ENCODE measurements around the gene NSMF.

The NSMF gene

DNA sequence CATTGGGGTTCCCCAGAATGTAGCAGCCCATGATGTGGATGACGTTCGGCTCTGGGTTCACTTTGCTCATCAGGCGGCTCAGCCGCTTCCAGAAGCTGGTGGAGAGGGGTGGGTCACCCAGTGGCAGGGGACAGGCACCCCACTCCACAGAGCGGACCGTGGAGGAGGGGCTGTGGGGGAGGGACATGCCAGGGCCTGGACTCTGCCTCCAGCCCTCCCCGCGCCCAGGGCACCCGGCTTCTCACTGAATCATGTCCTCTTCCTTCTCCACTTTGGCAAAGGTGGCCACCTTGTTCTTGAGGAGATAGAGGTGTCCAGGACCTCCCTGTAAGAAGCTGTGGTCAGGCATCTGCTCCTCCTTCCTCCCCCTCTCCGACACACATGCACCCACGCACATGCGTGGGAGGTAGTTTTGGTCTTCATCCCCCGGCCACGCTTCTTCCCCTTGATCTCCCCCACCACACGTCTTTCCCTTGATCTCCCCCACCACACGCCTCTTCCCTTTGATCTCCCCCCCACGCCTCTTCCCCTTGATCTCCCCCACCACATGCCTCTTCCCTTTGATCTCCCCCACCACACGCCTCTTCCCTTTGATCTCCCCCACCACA is 9.1 kb downstream of the NSMF start:
- H3K4me3 Mint-ChIP-seq, result no peak overlapping the region
- peak; percentile 1 for DNase-seq
- H3K4me1 Mint-ChIP-seq, result peaks cover 19% of the 10 kb centered on the region
- no peak overlapping the region for H3K27ac Mint-ChIP-seq
- TF ChIP-seq, protein P1, sequence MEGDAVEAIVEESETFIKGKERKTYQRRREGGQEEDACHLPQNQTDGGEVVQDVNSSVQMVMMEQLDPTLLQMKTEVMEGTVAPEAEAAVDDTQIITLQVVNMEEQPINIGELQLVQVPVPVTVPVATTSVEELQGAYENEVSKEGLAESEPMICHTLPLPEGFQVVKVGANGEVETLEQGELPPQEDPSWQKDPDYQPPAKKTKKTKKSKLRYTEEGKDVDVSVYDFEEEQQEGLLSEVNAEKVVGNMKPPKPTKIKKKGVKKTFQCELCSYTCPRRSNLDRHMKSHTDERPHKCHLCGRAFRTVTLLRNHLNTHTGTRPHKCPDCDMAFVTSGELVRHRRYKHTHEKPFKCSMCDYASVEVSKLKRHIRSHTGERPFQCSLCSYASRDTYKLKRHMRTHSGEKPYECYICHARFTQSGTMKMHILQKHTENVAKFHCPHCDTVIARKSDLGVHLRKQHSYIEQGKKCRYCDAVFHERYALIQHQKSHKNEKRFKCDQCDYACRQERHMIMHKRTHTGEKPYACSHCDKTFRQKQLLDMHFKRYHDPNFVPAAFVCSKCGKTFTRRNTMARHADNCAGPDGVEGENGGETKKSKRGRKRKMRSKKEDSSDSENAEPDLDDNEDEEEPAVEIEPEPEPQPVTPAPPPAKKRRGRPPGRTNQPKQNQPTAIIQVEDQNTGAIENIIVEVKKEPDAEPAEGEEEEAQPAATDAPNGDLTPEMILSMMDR (IDR thresholded peaks at IDR 0.05), result no peak
- peaks cover 4% of the 10 kb centered on the region for H3K36me3 Mint-ChIP-seq (ENCODE audit: low read depth)
- no peaks in the 10 kb centered on the region for H3K27me3 Mint-ChIP-seq (ENCODE audit: low read depth, poor library complexity)
- no peaks in the 10 kb centered on the region for H3K9me3 Mint-ChIP-seq

GRCh38 chr9:137449081-137449844 is 9.9 kb downstream of the NSMF start:
- H3K4me3 Mint-ChIP-seq, result no peak overlapping the region
- DNase-seq, result peak; percentile 5
- H3K27ac Mint-ChIP-seq, result no peak overlapping the region
- TF ChIP-seq, protein P1 (IDR thresholded peaks at IDR 0.05), result no peak
- peaks cover 17% of the 10 kb centered on the region for H3K4me1 Mint-ChIP-seq
- H3K9me3 Mint-ChIP-seq, result no peaks in the 10 kb centered on the region
- H3K27me3 Mint-ChIP-seq (ENCODE audit: low read depth, poor library complexity), result peaks cover 6% of the 10 kb centered on the region
- H3K36me3 Mint-ChIP-seq (ENCODE audit: low read depth), result peaks cover 4% of the 10 kb centered on the region

DNA sequence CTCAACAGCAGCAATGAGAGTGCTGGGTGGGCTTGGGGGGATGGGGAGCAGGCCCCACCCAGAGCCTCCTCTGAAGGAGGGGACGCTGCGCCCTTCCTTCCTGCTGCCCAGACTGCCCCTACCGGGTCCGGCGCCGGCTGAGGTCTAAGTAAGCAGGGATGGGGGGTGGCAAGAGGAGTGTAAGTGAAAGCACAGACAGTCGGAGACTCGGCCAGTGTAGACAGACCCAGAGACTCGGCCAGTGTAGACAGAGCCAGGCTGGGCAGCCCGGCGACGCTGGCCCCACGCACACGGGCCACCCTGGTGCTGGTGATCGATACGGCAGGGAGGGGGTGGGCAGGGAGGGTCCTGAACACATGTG is 10.6 kb downstream of the NSMF start:
- Mint-ChIP-seq H3K4me1 (peaks cover 17% of the 10 kb centered on the region), H3K27ac (no peak overlapping the region), H3K9me3 (peaks cover 1% of the 10 kb centered on the region), H3K4me3 (no peak overlapping the region), H3K36me3 (ENCODE audit: low read depth) (peaks cover 2% of the 10 kb centered on the region), H3K27me3 (ENCODE audit: low read depth, poor library complexity) (peaks cover 13% of the 10 kb centered on the region)
- TF ChIP-seq, protein P1 (IDR thresholded peaks at IDR 0.05), result no peak
- DNase-seq, result no peak

GRCh38 chr9:137447722-137448601 is 11.2 kb downstream of the NSMF start:
- Mint-ChIP-seq H3K36me3 (ENCODE audit: low read depth) (no peaks in the 10 kb centered on the region), H3K9me3 (peaks cover 4% of the 10 kb centered on the region), H3K27me3 (ENCODE audit: low read depth, poor library complexity) (peaks cover 19% of the 10 kb centered on the region), H3K27ac (no peak overlapping the region), H3K4me3 (no peak overlapping the region), H3K4me1 (peaks cover 17% of the 10 kb centered on the region)
- TF ChIP-seq, protein P1 (IDR thresholded peaks at IDR 0.05), result no peak
- DNase-seq, result peak; percentile 11

- H3K36me3 Mint-ChIP-seq (ENCODE audit: low read depth), result no peaks in the 10 kb centered on the region
- TF ChIP-seq, protein P1 (IDR thresholded peaks at IDR 0.05), result no peak
- H3K27ac Mint-ChIP-seq, result peak overlapping the region; percentile 52
- H3K27me3 Mint-ChIP-seq (ENCODE audit: low read depth, poor library complexity), result peaks cover 29% of the 10 kb centered on the region
- H3K9me3 Mint-ChIP-seq, result peaks cover 4% of the 10 kb centered on the region
- H3K4me1 Mint-ChIP-seq, result peaks cover 19% of the 10 kb centered on the region
- H3K4me3 Mint-ChIP-seq, result no peak overlapping the region
- peak; percentile 2 for DNase-seq
Observed at GRCh38 chr9:137446851-137447471, 12.2 kb downstream of the NSMF start.
